Left colon (tissue), 2 donors: ENCODE results near the gene TADA2A. TPM values are rescaled to one million over a fixed set of nuclear protein-coding genes. Genes with fewer than 3 reads are reported as not detected.
A peak's percentile ranks its signal among the peaks of the same experiment; 100 is the strongest.

Experiments used
- ATAC-seq: fragments of 200-7000 bp; cut with Tn5 transposase; one replicate; pipeline ENCODE4 v1.9.1; 2020; ENCODE audit warnings: mild to moderate bottlenecking, moderate library complexity
- DNase-seq, 2 donors: peaks; one replicate each; pipeline ENCODE4 v3.0.0-alpha.2; 2020
- intact Hi-C, 2 donors: fragments of 100-400 bp; cut with DNase I in 1 of 2; cut with micrococcal nuclease in 1 of 2; formaldehyde crosslinking; loops; one replicate each; pipeline versions ENCODE4 v1.11.2 to v1.14.0; 2022; cut with DNase I, micrococcal nuclease
- long read RNA-seq: library from polyadenylated mRNA; unstranded; transcript quantifications from one replicate; pipeline ENCODE4 v2.0.0, GENCODE V29; 2021
- total RNA-seq, 2 donors: library from RNA; stranded (reverse); fragmentation: NEBNext Ultra II Directional; extraction: Animal tissue kit (Norgen Biotek cat#: 25700); gene quantifications; one replicate each; pipeline ENCODE4 v1.2.1, GENCODE V29; 2021
- donor health status: DM: no; HTN: no; CAD: no.
- donor health status: DM: yes; HTN: yes; CAD: no.

TADA2A gene
- total RNA-seq, result 10 to 100 TPM; 19.7 to 24.2 TPM
- long read RNA-seq, full-length matches to known transcripts, result 2 of 10 reads
- long read RNA-seq, partial matches to known transcripts, result 1 of 10 reads
- long read RNA-seq, other reads (novel, unspliced or antisense), result 7 of 10 reads

- intact Hi-C loops, result no loop called here
- DNase-seq (peak; percentile 77 to 83), ATAC-seq (peak; percentile 89)
These were observed at the start of gene TADA2A, which contains the start of gene ACACA for GRCh38 chr17:37406635-37407461. Gene TADA2A (plus strand): TSS chr17:37406886. CDS start chr17:37411366, 4,480 bp downstream. Gene ACACA (minus strand): TSS chr17:37406836. CDS start chr17:37406299, 537 bp downstream.

- intact Hi-C loops, result no loop called here
- DNase-seq, result peak; percentile 65 to 66
- ATAC-seq, result peak; percentile 58
These were observed 48.4 kb upstream of the TADA2A start for GRCh38 chr17:37358098-37358829.

GRCh38 chr17:37358830-37359681 is 47.6 kb upstream of the TADA2A start:
- intact Hi-C loops, result no loop called here
- DNase-seq (peak; percentile 94 to 96), ATAC-seq (peak; percentile 87)

GRCh38 chr17:37359682-37360188 is 47.0 kb upstream of the TADA2A start:
- intact Hi-C loops, result no loop called here
- no peak for DNase-seq
- no peak for ATAC-seq

- no peak for ATAC-seq
- DNase-seq, result no peak
- intact Hi-C loops, result no loop called here
These were observed 46.1 kb upstream of the TADA2A start for GRCh38 chr17:37360632-37361031.

- intact Hi-C loops, result no loop called here
- ATAC-seq (no peak), DNase-seq (no peak)
These were observed 45.1 kb upstream of the TADA2A start for GRCh38 chr17:37361543-37361942.

- intact Hi-C loops, result no loop called here
- DNase-seq, result no peak
- no peak for ATAC-seq
These were observed 41.1 kb upstream of the TADA2A start for GRCh38 chr17:37365589-37365988.

GRCh38 chr17:37368577-37368976 is 38.1 kb upstream of the TADA2A start:
- ATAC-seq, result no peak
- intact Hi-C loops, result no loop called here

GRCh38 chr17:37373530-37374159 is 33.0 kb upstream of the TADA2A start:
- intact Hi-C loops, result no loop called here
- DNase-seq (peak; percentile 42 to 67), ATAC-seq (peak; percentile 99)

More at GRCh38 chr17:37368577-37368976, 38.1 kb upstream of the TADA2A start:
- DNase-seq, result no peak

GRCh38 chr17:37375706-37376105 is 31.0 kb upstream of the TADA2A start, which contains the start of gene C17orf78:
Gene C17orf78 (plus strand): TSS chr17:37375985. CDS start chr17:37376093, 108 bp downstream.
- intact Hi-C loops, result no loop called here

GRCh38 chr17:37382056-37382455 is 24.6 kb upstream of the TADA2A start:
- ATAC-seq (no peak), DNase-seq (no peak)
- intact Hi-C loops, result no loop called here

More at GRCh38 chr17:37375706-37376105, 31.0 kb upstream of the TADA2A start, which contains the start of gene C17orf78:
- DNase-seq (no peak), ATAC-seq (no peak)

- intact Hi-C loops, result no loop called here
- DNase-seq (no peak), ATAC-seq (no peak)
These were observed 22.0 kb upstream of the TADA2A start for GRCh38 chr17:37384560-37385149.

- DNase-seq, result no peak
- peak; percentile 92 for ATAC-seq
- intact Hi-C loops, result no loop called here
These were observed 21.2 kb upstream of the TADA2A start for GRCh38 chr17:37385474-37385990.

GRCh38 chr17:37386462-37386861 is 20.2 kb upstream of the TADA2A start:
- intact Hi-C loops, result no loop called here
- no peak for ATAC-seq
- no peak for DNase-seq

- no peak for ATAC-seq
- DNase-seq, result no peak
- intact Hi-C loops, result no loop called here
These were observed 18.4 kb upstream of the TADA2A start for GRCh38 chr17:37388266-37388665.

GRCh38 chr17:37389160-37389559 is 17.5 kb upstream of the TADA2A start:
- peak; percentile 47 for ATAC-seq
- peak in 1 of 2 donors; percentile 28 for DNase-seq
- intact Hi-C loops, result no loop called here

GRCh38 chr17:37391146-37391545 is 15.5 kb upstream of the TADA2A start:
- ATAC-seq, result peak; percentile 16
- intact Hi-C loops, result no loop called here
- no peak for DNase-seq
